ENCODE results near the gene TAPT1.

TAPT1 gene

DNA sequence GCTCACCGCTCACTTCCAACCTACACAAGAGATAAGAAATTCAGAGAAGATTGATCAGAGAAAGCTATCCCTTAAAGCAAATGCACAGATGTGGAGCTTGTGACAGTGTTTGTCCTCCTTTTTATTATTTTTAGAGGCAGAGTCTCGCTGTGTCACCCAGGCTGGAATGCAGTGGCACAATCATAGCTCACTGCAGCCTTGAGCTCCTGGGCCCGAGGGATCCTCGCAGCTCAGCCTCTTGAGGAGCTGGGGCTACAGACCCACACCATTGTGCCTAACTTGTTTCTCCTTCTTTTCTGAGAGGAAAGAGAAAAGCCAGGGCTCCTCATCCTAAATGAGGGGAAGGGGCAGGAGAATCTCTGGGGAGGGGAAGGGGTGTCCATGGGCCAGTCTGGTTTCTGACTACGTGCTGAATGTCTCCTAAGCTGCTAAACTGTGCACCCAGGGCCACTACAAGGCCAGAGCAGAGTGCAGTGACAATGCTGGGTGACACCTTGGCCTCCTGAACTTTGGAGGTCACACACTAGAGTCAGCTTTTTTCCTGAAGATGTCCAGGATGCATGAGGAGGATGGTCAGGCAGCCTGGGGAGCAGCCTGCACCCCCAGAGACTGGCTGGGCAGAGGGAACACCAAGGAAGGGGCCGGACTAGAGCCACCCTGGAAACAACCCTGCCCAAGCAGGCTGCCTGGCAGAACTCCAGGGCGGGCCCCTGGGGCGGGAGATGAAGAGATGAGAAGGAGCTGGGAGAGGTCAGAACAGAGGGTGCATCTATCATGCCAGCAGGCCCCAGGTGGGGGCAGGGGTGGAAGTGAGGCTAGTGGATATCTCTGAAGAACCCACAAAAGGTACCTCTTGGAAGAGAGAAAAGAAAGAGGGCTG, 87.0 kb downstream of the TAPT1 start:
- no peak overlapping the region for H3K4me3 ChIP-seq (ENCODE audit: low read depth, low read length)
- TF ChIP-seq, protein P1, sequence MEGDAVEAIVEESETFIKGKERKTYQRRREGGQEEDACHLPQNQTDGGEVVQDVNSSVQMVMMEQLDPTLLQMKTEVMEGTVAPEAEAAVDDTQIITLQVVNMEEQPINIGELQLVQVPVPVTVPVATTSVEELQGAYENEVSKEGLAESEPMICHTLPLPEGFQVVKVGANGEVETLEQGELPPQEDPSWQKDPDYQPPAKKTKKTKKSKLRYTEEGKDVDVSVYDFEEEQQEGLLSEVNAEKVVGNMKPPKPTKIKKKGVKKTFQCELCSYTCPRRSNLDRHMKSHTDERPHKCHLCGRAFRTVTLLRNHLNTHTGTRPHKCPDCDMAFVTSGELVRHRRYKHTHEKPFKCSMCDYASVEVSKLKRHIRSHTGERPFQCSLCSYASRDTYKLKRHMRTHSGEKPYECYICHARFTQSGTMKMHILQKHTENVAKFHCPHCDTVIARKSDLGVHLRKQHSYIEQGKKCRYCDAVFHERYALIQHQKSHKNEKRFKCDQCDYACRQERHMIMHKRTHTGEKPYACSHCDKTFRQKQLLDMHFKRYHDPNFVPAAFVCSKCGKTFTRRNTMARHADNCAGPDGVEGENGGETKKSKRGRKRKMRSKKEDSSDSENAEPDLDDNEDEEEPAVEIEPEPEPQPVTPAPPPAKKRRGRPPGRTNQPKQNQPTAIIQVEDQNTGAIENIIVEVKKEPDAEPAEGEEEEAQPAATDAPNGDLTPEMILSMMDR (IDR thresholded peaks at IDR 0.05; ENCODE audit: low read depth, low read length, missing control alignments), result no peak
- in situ Hi-C loops (cut with HindIII; ENCODE audit: low sequenced_read_pairs), result no loop called here
- no peak for DNase-seq (ENCODE audit: low read depth)

DNA sequence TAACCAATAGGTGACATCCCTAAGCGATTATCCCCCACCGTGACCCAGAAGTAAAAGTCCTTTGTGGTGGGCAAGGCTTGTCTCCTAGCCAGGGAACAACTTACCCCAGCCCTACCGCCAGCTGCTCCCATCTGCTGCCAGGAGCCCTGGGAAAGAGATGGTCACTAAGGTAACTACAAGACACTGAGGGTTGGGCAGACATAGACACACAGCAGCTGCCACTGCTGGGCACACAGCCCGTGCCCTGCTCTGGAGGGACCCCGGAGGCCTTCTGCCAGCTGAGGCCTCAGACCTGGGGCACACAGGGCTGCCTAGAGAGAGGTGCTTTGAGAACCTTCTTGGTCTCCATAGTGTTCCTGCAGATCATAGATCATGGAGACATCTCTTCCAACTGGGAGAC, 89.4 kb downstream of the TAPT1 start:
- DNase-seq (ENCODE audit: low read depth), result no peak
- H3K4me3 ChIP-seq (ENCODE audit: low read depth, low read length), result no peak overlapping the region
- TF ChIP-seq, protein P1 (IDR thresholded peaks at IDR 0.05; ENCODE audit: low read depth, low read length, missing control alignments), result no peak
- in situ Hi-C loops (cut with HindIII; ENCODE audit: low sequenced_read_pairs), result no loop called here

- DNase-seq (ENCODE audit: low read depth), result no peak
- H3K4me3 ChIP-seq (ENCODE audit: low read depth, low read length), result no peak overlapping the region
- in situ Hi-C loops (cut with HindIII; ENCODE audit: low sequenced_read_pairs), result no loop called here
- TF ChIP-seq, protein P1 (IDR thresholded peaks at IDR 0.05; ENCODE audit: low read depth, low read length, missing control alignments), result no peak
These were observed 90.0 kb downstream of the TAPT1 start for GRCh38 chr4:16136311-16136710.

DNA sequence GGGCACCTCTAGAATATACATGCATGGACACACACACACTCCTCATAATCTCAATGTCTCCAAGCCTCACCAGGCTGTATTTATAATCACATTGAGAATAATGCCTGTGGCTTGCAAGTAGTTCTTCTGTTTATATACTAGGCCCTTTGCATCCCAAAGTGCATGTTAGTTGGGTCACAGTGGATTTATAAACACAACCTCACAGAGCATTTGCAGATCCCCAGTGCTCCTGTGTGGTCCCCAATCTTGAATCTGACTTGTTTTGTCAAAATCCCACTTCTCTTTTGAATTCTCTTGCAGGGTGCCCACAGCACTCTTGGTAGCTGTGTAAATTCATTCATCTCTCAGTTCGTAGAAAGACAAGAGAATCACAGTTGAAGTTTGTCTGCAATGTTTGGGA, 92.9 kb downstream of the TAPT1 start:
- in situ Hi-C loops (cut with HindIII; ENCODE audit: low sequenced_read_pairs), result no loop called here
- no peak for DNase-seq (ENCODE audit: low read depth)
- TF ChIP-seq, protein P1 (IDR thresholded peaks at IDR 0.05; ENCODE audit: low read depth, low read length, missing control alignments), result no peak
- H3K4me3 ChIP-seq (ENCODE audit: low read depth, low read length), result no peak overlapping the region

- H3K4me3 ChIP-seq (ENCODE audit: low read depth, low read length), result no peak overlapping the region
- TF ChIP-seq, protein P1 (IDR thresholded peaks at IDR 0.05; ENCODE audit: low read depth, low read length, missing control alignments), result no peak
- in situ Hi-C loops (cut with HindIII; ENCODE audit: low sequenced_read_pairs), result no loop called here
- DNase-seq (ENCODE audit: low read depth), result no peak
These were observed 95.0 kb downstream of the TAPT1 start for GRCh38 chr4:16131293-16131692.

DNA sequence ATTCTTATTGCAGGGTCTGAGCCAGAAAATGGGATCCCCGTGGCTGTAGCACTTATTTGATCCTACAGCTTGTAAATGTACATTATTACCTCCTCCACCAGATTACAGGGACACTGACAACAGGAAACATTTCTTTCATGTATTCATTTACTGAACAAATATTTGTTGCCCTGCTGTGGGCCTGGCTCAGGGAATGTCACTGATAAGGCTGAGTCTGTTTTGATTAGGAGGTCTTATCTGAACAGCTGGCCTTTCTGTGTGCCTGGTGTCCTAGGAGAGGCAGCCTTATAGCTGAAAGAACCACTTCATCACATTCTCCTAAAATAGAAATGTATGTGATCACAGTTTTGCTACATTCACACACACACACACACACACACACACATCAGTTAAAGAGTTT, 96.9 kb downstream of the TAPT1 start:
- H3K4me3 ChIP-seq (ENCODE audit: low read depth, low read length), result no peak overlapping the region
- TF ChIP-seq, protein P1 (IDR thresholded peaks at IDR 0.05; ENCODE audit: low read depth, low read length, missing control alignments), result no peak
- in situ Hi-C loops (cut with HindIII; ENCODE audit: low sequenced_read_pairs), result no loop called here
- no peak for DNase-seq (ENCODE audit: low read depth)

All from astrocyte of the cerebellum (primary cell).